Keratinocyte (primary cell): ENCODE data around the gene DEGS2. TPM values are rescaled to one million over a fixed set of nuclear protein-coding genes. Genes with fewer than 3 reads are reported as not detected.

Experiments used
- DNase-seq: peaks from one replicate; pipeline ENCODE4 v3.0.0-alpha.2; 2011; ENCODE audit warnings: low read depth, missing footprints, low spot score
- FAIRE-seq: peaks from 2 replicates; lab custom pipeline; 2011; peaks lifted over from hg19 to GRCh38; lab: Jason Lieb, UNC
- H2AFZ ChIP-seq: 2 replicates; pipeline ENCODE4 v1.6.0; 2012; ENCODE audit warnings: low read length, control low read depth, inconsistent platforms; ENCODE audit not compliant: control insufficient read depth
- H3K27ac ChIP-seq: 2 replicates; pipeline ENCODE4 v1.5.1; 2011; ENCODE audit warnings: low read length; ENCODE audit not compliant: control insufficient read depth, insufficient read depth
- H3K27me3 ChIP-seq: 3 replicates; pipeline ENCODE4 v1.6.0; 2011; ENCODE audit warnings: low read length; ENCODE audit not compliant: control insufficient read depth, insufficient read depth; ENCODE audit errors: extremely low read depth
- H3K36me3 ChIP-seq, 2 experiments: 2 replicates in 1 of 2; 3 replicates in 1 of 2; pipeline ENCODE4 v1.5.1; 2011; ENCODE audit warnings: low read length in 2 of 2, mild to moderate bottlenecking in 1 of 2; ENCODE audit not compliant: control insufficient read depth in 2 of 2, insufficient read depth in 2 of 2; ENCODE audit errors: extremely low read depth in 1 of 2
- H3K4me1 ChIP-seq: 3 replicates; pipeline ENCODE4 v1.5.1; 2011; ENCODE audit warnings: low read length; ENCODE audit not compliant: control insufficient read depth, insufficient read depth; ENCODE audit errors: extremely low read depth
- H3K4me2 ChIP-seq: 3 replicates; pipeline ENCODE4 v1.6.0; 2011; ENCODE audit warnings: low read depth, low read length; ENCODE audit not compliant: control insufficient read depth, insufficient read depth; ENCODE audit errors: extremely low read depth
- H3K4me3 ChIP-seq, 3 experiments: fragments of 200-600 bp in 1 of 3; sonication (generic) in 1 of 3; 2 replicates in 2 of 3; 3 replicates in 1 of 3; pipeline ENCODE4 v1.5.1; 2011 to 2016; ENCODE audit warnings: low read length in 3 of 3, mild to moderate bottlenecking in 3 of 3, control low read depth in 2 of 3, inconsistent platforms in 1 of 3, low read depth in 1 of 3, mixed read lengths in 1 of 3, mixed run types in 1 of 3, moderate library complexity in 1 of 3; ENCODE audit not compliant: control insufficient read depth in 2 of 3, insufficient read depth in 2 of 3; ENCODE audit errors: extremely low read depth in 1 of 3
- H3K79me2 ChIP-seq: 2 replicates; pipeline ENCODE4 v1.6.0; 2012; ENCODE audit warnings: low read length; ENCODE audit not compliant: control insufficient read depth, insufficient read depth
- H3K9ac ChIP-seq: 3 replicates; pipeline ENCODE4 v1.6.0; 2011; ENCODE audit warnings: low read length; ENCODE audit not compliant: control insufficient read depth, insufficient read depth; ENCODE audit errors: extremely low read depth
- H3K9me1 ChIP-seq: 3 replicates; pipeline ENCODE4 v1.6.0; 2011; ENCODE audit warnings: low read length; ENCODE audit not compliant: control insufficient read depth, insufficient read depth; ENCODE audit errors: extremely low read depth
- H3K9me3 ChIP-seq: 2 replicates; pipeline ENCODE4 v1.5.1; 2012; ENCODE audit warnings: low read depth, low read length; ENCODE audit not compliant: control insufficient read depth
- H4K20me1 ChIP-seq: 3 replicates; pipeline ENCODE4 v1.6.0; 2011; ENCODE audit warnings: low read length; ENCODE audit not compliant: control insufficient read depth, insufficient read depth; ENCODE audit errors: extremely low read depth
- CTCF ChIP-seq, 3 experiments: IDR thresholded peaks in 1 of 3; conservative IDR thresholded peaks in 1 of 3; optimal IDR thresholded peaks in 1 of 3; 2 replicates in 2 of 3; 3 replicates in 1 of 3; pipeline versions ENCODE3 to v1.5.1; 2011; ENCODE audit warnings: low read length in 3 of 3, mild to moderate bottlenecking in 3 of 3, moderate library complexity in 2 of 3, control low read depth in 1 of 3, inconsistent platforms in 1 of 3; ENCODE audit not compliant: insufficient read depth in 2 of 3; ENCODE audit errors: extremely low read depth in 1 of 3
- EZH2 ChIP-seq: IDR thresholded peaks from one replicate; pipeline ENCODE4 v1.6.1; 2012; ENCODE audit warnings: inconsistent platforms, mild to moderate bottlenecking, low read length, moderate library complexity
- dilution Hi-C: fragments of 300-500 bp; cut with MboI; formaldehyde crosslinking; loops from one replicate; pipeline ENCODE4 v1.7.0; 2020; ENCODE audit warnings: low sequenced_read_pairs; ENCODE audit not compliant: extremely low pct_ligation_motif_present
- polyA plus RNA-seq, 5 experiments: library from polyadenylated mRNA; depleted of rRNA in 3 of 5; stranded (reverse) in 3 of 5; stranded (forward) in 1 of 5; unstranded in 1 of 5; fragments of >200 nt; gene quantifications; 1 replicate in 1 of 5; 2 replicates in 3 of 5; 3 replicates in 1 of 5; pipeline versions ENCODE4 v1.2.1 to v1.2.3, GENCODE V29; 2011 to 2012; ENCODE audit warnings: missing spikeins in 2 of 5, low read depth in 1 of 5, low replicate concordance in 1 of 5

Gene DEGS2
- polyA plus RNA-seq, 1 donor (not counting 4 experiments of a cell fraction or from before 2014, with no cell fraction given): 0.46 TPM

- Histone ChIP-seq H3K4me1 (peaks cover 22% of the 10 kb centered on the region), H2AFZ (no peak overlapping the region), H3K4me2 (peak overlapping the region; percentile 47), H3K79me2 (no peaks in the 10 kb centered on the region), H3K27ac (peak overlapping the region; percentile 77), H3K9ac (peak overlapping the region; percentile 48), H3K9me3 (no peaks in the 10 kb centered on the region), H3K27me3 (no peaks in the 10 kb centered on the region), H4K20me1 (no peaks in the 10 kb centered on the region), H3K4me3 (no peak overlapping the region), H3K36me3 (no peaks in the 10 kb centered on the region), H3K9me1 (no peaks in the 10 kb centered on the region)
- dilution Hi-C loops: no loop called here
- peak; percentile 61 for FAIRE-seq
- no peak for DNase-seq
- TF ChIP-seq EZH2: no peak
- TF ChIP-seq CTCF (optimal IDR thresholded peaks at IDR 0.05 in 1 of 3, IDR thresholded peaks at IDR 0.05 in 1 of 3, conservative IDR thresholded peaks at IDR 0.05 in 1 of 3; ENCODE audit: extremely low read depth in 1 of 3, insufficient read depth in 2 of 3, low read length in 3 of 3): no peak
These were observed 53.0 kb downstream of the DEGS2 start for GRCh38 chr14:100106250-100107112.

- H3K27ac ChIP-seq: no peak overlapping the region
- H3K4me1 ChIP-seq: peaks cover 22% of the 10 kb centered on the region
- no peak overlapping the region for H3K9ac ChIP-seq
- dilution Hi-C loops: no loop called here
- DNase-seq (no peak), FAIRE-seq (no peak)
- H4K20me1 ChIP-seq: no peaks in the 10 kb centered on the region
- no peaks in the 10 kb centered on the region for H3K9me3 ChIP-seq
- TF ChIP-seq CTCF (optimal IDR thresholded peaks at IDR 0.05 in 1 of 3, IDR thresholded peaks at IDR 0.05 in 1 of 3, conservative IDR thresholded peaks at IDR 0.05 in 1 of 3; ENCODE audit: extremely low read depth in 1 of 3, insufficient read depth in 2 of 3, low read length in 3 of 3): no peak
- TF ChIP-seq EZH2: no peak
- H2AFZ ChIP-seq: no peak overlapping the region
- H3K4me2 ChIP-seq: no peak overlapping the region
- H3K36me3 ChIP-seq: no peaks in the 10 kb centered on the region
- no peak overlapping the region for H3K4me3 ChIP-seq
- no peaks in the 10 kb centered on the region for H3K79me2 ChIP-seq
- H3K27me3 ChIP-seq: no peaks in the 10 kb centered on the region
- H3K9me1 ChIP-seq: no peaks in the 10 kb centered on the region
These were observed 53.9 kb downstream of the DEGS2 start for GRCh38 chr14:100105357-100106169.
